ENCODE data around the gene NOS1AP.

The NOS1AP gene

DNA sequence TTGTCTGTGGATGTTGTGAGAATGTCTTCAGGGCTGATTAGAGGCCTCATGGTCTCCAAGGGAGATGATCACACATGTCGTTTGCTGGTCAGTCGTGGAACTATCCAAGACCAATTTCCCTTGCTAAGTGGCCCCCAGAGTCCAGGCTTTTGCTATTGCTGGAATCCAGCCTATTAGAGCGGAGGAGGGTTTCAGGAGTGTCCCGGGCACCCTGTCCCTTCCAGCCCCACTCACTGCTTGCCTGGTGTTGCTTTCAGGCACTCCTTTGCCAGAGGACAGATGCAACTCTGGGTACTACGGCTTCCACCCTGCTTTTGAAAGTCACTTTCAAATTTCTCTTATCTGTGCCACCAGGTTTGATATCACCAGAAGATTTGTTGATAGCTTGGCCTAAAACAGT is 149.1 kb downstream of the NOS1AP start:
- DNase-seq (ENCODE audit: extremely low spot score): no peak
- ChIA-PET CTCF (interaction anchor here (1.2 to 1.3 kb wide), 2 partner anchors 10 to 14 kb away, joined by 4 read pairs; no protein-coding TSS in a partner anchor), POLR2A (no interaction called here)
- TF ChIP-seq, protein P1, sequence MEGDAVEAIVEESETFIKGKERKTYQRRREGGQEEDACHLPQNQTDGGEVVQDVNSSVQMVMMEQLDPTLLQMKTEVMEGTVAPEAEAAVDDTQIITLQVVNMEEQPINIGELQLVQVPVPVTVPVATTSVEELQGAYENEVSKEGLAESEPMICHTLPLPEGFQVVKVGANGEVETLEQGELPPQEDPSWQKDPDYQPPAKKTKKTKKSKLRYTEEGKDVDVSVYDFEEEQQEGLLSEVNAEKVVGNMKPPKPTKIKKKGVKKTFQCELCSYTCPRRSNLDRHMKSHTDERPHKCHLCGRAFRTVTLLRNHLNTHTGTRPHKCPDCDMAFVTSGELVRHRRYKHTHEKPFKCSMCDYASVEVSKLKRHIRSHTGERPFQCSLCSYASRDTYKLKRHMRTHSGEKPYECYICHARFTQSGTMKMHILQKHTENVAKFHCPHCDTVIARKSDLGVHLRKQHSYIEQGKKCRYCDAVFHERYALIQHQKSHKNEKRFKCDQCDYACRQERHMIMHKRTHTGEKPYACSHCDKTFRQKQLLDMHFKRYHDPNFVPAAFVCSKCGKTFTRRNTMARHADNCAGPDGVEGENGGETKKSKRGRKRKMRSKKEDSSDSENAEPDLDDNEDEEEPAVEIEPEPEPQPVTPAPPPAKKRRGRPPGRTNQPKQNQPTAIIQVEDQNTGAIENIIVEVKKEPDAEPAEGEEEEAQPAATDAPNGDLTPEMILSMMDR (IDR thresholded peaks at IDR 0.05; ENCODE audit: control extremely low read depth, extremely low read depth, low read depth, missing control alignments): no peak

DNA sequence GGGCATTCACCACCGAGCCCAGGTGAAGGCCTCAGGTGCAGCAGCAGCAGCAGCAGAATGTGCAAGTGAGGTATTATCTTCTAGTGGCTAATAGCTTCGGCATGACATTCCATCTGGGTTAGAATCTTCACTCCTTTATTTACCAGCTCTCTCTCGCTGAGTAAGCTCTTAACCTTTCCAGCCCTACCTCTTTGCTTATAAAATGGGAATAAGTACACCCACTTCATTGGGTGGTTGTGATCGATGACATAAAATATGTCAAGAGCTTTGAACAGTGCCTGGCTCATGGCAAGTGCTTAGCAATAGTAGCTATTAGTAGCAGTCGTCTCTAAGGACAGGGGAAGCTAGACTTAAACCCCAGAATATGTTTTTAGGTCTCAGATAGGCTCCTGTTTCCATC is 149.5 kb downstream of the NOS1AP start:
- TF ChIP-seq, protein P1 (IDR thresholded peaks at IDR 0.05; ENCODE audit: control extremely low read depth, extremely low read depth, low read depth, missing control alignments): no peak
- CTCF ChIA-PET: interaction anchor here (1.2 to 1.3 kb wide), 2 partner anchors 9 to 14 kb away, joined by 4 read pairs; no protein-coding TSS in a partner anchor
- POLR2A ChIA-PET: no interaction called here
- DNase-seq (ENCODE audit: extremely low spot score): no peak

DNA sequence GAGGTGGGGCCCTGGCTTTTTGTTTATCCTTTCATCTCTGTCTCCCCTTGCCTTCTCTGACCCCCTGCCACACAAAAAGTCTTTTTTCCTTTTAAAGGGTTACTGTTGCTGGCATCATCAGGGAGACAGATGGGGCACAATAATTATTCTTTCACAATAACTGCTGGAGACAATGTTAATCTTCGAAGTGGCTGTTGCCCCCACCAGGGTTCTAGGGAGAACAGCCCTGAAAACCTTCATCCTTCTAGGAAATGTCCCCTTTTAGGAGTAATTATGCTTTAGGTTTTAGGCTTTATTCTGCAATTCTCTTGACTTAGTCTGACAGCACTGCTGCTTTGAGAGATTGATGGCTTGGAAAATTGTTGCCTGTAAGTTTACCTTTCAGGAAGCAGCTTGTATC is 150.0 kb downstream of the NOS1AP start:
- TF ChIP-seq, protein P1 (IDR thresholded peaks at IDR 0.05; ENCODE audit: control extremely low read depth, extremely low read depth, low read depth, missing control alignments): no peak
- no peak for DNase-seq (ENCODE audit: extremely low spot score)
- ChIA-PET CTCF (interaction anchor here (1.2 to 1.3 kb wide), 2 partner anchors 9 to 15 kb away, joined by 4 read pairs; no protein-coding TSS in a partner anchor), POLR2A (no interaction called here)

DNA sequence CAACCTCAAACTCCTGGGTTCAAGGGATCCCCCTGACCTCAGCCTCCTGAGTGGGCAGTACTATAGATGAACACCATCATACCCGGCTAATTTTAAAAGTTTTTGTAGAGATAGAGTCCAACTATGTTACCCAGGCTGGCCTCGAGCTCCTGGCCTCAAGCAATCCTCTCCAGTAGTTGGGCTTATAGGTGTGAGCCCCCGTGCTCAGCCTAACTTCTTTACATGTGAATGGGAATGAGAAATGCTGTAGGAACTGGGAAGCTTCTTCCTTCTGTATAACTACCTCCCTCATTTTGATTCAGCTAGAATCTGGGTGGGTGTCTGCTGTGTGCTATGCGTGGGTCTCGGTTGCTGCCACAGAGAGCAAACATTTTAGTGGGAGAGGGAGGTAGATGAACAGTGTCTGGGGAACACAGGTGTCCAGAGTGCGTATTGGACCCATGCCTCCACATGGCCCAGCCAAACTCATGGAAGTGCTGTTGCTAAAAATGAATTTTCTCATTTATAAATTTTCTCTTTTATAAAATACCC is 150.6 kb downstream of the NOS1AP start:
- POLR2A ChIA-PET: no interaction called here
- TF ChIP-seq, protein P1 (IDR thresholded peaks at IDR 0.05; ENCODE audit: control extremely low read depth, extremely low read depth, low read depth, missing control alignments): no peak
- no peak for DNase-seq (ENCODE audit: extremely low spot score)
- CTCF ChIA-PET: no interaction called here

DNA sequence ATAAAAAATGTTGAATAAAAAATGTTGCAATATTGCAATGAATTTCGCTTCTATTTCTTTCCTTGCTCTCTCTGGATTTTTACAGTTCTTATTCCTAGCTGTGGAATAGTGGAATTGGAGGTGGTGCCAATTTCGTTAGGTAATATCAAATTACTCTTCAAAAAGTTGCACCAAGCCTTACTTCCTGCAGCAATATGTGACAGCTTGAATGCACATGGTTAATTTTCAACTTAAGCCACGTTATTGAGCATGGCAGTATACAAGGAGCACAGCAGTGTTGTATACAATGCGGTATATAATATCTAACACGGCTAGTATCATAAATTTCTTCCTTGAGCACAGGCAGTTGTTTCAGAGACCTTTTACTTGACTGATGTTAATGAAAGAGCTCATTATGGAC is 152.5 kb downstream of the NOS1AP start:
- ChIA-PET CTCF (interaction anchor here (1.4 to 1.6 kb wide), 2 partner anchors 11 to 32 kb away, joined by 3 to 4 read pairs; no protein-coding TSS in a partner anchor), POLR2A (no interaction called here)

DNA sequence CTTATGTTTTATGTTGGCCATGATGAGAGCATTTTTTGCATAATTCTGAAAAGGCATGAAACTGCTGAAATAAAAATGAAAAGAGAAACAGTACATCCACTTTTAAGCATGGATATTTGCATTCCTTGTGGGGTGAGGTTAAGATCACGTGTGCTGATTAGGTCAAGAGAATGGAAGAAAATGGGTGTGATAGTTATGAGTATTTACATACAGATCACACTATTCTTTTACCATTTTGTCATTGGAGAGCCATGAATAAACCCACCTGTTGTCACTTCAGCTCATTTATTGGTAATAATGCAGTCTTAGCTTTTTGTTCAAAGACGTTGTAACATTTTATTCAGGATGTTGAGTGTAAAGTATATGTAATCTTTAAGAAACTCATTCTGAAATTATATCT is 153.2 kb downstream of the NOS1AP start:
- CTCF ChIA-PET: interaction anchor here (1.2 to 1.6 kb wide), 2 partner anchors 14 to 31 kb away, joined by 4 read pairs; no protein-coding TSS in a partner anchor
- TF ChIP-seq, protein P1 (IDR thresholded peaks at IDR 0.05; ENCODE audit: control extremely low read depth, extremely low read depth, low read depth, missing control alignments): no peak
- DNase-seq (ENCODE audit: extremely low spot score): no peak
- POLR2A ChIA-PET: no interaction called here

More for the DNA sequence above, 152.5 kb downstream of the NOS1AP start:
- DNase-seq (ENCODE audit: extremely low spot score): no peak
- TF ChIP-seq, protein P1 (IDR thresholded peaks at IDR 0.05; ENCODE audit: control extremely low read depth, extremely low read depth, low read depth, missing control alignments): no peak
